ENCODE data around the gene TAF11L4. TPM values are rescaled to one million over a fixed set of nuclear protein-coding genes. Genes with fewer than 3 reads are reported as not detected.
"Not testable (repeated sequence)": the region's sequence is repeated elsewhere in the genome, so short reads cannot be mapped to it uniquely, and the experiment has no call there.

Gene TAF11L4
- total RNA-seq, 1 experiment from 2014 or later, result not detected

GRCh38 chr5:17492770-17493169 is 28.8 kb upstream of the TAF11L4 start:
- POLR2A ChIA-PET (ENCODE audit: low non-redundant PET), result no interaction called here

GRCh38 chr5:17497446-17497845 is 24.2 kb upstream of the TAF11L4 start:
- Histone ChIP-seq H3K4me3 (ENCODE audit: low read depth, low read length, poor library complexity, severe bottlenecking) (no peak overlapping the region), H3K9me3 (ENCODE audit: low read depth, low read length, poor library complexity, severe bottlenecking) (no peaks in the 10 kb centered on the region), H3K36me3 (ENCODE audit: insufficient read depth, low read length, poor library complexity, severe bottlenecking) (no peaks in the 10 kb centered on the region), H3K4me1 (ENCODE audit: insufficient read depth, low read length, poor library complexity, severe bottlenecking) (no peaks in the 10 kb centered on the region), H3K27me3 (replicated peaks; ENCODE audit: insufficient read depth, low read depth, low read length, poor library complexity) (no peaks in the 10 kb centered on the region), H3K27ac (ENCODE audit: low read depth, low read length, poor library complexity, severe bottlenecking) (no peak overlapping the region)
- no peak for DNase-seq (ENCODE audit: low spot score)
- ChIA-PET CTCF (no interaction called here), POLR2A (ENCODE audit: low non-redundant PET) (no interaction called here)
- no TSS peak for BruUV-seq (replicated peaks)
- TF ChIP-seq EZH2 (IDR thresholded peaks at IDR 0.05; ENCODE audit: borderline replicate concordance, low read depth, low read length, poor library complexity, severe bottlenecking) (no peak), CTCF (conservative IDR thresholded peaks at IDR 0.05; ENCODE audit: low read depth, low read length) (no peak)
- intact Hi-C loops (cut with micrococcal nuclease; ENCODE audit: unreplicated experiment), result no loop called here

More at GRCh38 chr5:17492770-17493169, 28.8 kb upstream of the TAF11L4 start:
- H3K27ac ChIP-seq (ENCODE audit: low read depth, low read length, poor library complexity, severe bottlenecking), result no peak overlapping the region
- H3K4me3 ChIP-seq (ENCODE audit: low read depth, low read length, poor library complexity, severe bottlenecking), result no peak overlapping the region
- CTCF ChIA-PET, result no interaction called here
- no peaks in the 10 kb centered on the region for H3K36me3 ChIP-seq (ENCODE audit: insufficient read depth, low read length, poor library complexity, severe bottlenecking)
- intact Hi-C loops (cut with micrococcal nuclease; ENCODE audit: unreplicated experiment), result no loop called here
- H3K27me3 ChIP-seq (replicated peaks; ENCODE audit: insufficient read depth, low read depth, low read length, poor library complexity), result no peaks in the 10 kb centered on the region
- no peaks in the 10 kb centered on the region for H3K4me1 ChIP-seq (ENCODE audit: insufficient read depth, low read length, poor library complexity, severe bottlenecking)
- DNase-seq (ENCODE audit: low spot score), result no peak
- TF ChIP-seq CTCF (conservative IDR thresholded peaks at IDR 0.05; ENCODE audit: low read depth, low read length) (no peak), EZH2 (IDR thresholded peaks at IDR 0.05; ENCODE audit: borderline replicate concordance, low read depth, low read length, poor library complexity, severe bottlenecking) (no peak)
- BruUV-seq (replicated peaks), result no TSS peak
- no peaks in the 10 kb centered on the region for H3K9me3 ChIP-seq (ENCODE audit: low read depth, low read length, poor library complexity, severe bottlenecking)

- DNase-seq (ENCODE audit: low spot score); intact Hi-C loops (cut with micrococcal nuclease; ENCODE audit: unreplicated experiment); BruUV-seq (replicated peaks); H3K27ac ChIP-seq (ENCODE audit: low read depth, low read length, poor library complexity, severe bottlenecking); H3K9me3 ChIP-seq (ENCODE audit: low read depth, low read length, poor library complexity, severe bottlenecking); H3K4me3 ChIP-seq (ENCODE audit: low read depth, low read length, poor library complexity, severe bottlenecking); POLR2A ChIA-PET (ENCODE audit: low non-redundant PET); H3K4me1 ChIP-seq (ENCODE audit: insufficient read depth, low read length, poor library complexity, severe bottlenecking); H3K27me3 ChIP-seq (replicated peaks; ENCODE audit: insufficient read depth, low read depth, low read length, poor library complexity); CTCF ChIA-PET; H3K36me3 ChIP-seq (ENCODE audit: insufficient read depth, low read length, poor library complexity, severe bottlenecking): not testable (repeated sequence)
Measured at GRCh38 chr5:17497931-17498330, 23.7 kb upstream of the TAF11L4 start, which contains the start of gene TAF11L2. TSS of gene TAF11L2 (plus strand) at chr5:17498231.

GRCh38 chr5:17511775-17512325 is 9.8 kb upstream of the TAF11L4 start:
- Histone ChIP-seq H3K4me3 (ENCODE audit: low read depth, low read length, poor library complexity, severe bottlenecking) (no peak overlapping the region), H3K4me1 (ENCODE audit: insufficient read depth, low read length, poor library complexity, severe bottlenecking) (no peaks in the 10 kb centered on the region), H3K9me3 (ENCODE audit: low read depth, low read length, poor library complexity, severe bottlenecking) (no peaks in the 10 kb centered on the region), H3K27me3 (replicated peaks; ENCODE audit: insufficient read depth, low read depth, low read length, poor library complexity) (no peaks in the 10 kb centered on the region), H3K36me3 (ENCODE audit: insufficient read depth, low read length, poor library complexity, severe bottlenecking) (no peaks in the 10 kb centered on the region), H3K27ac (ENCODE audit: low read depth, low read length, poor library complexity, severe bottlenecking) (no peak overlapping the region)
- intact Hi-C loops (cut with micrococcal nuclease; ENCODE audit: unreplicated experiment), result no loop called here
- TF ChIP-seq CTCF (conservative IDR thresholded peaks at IDR 0.05; ENCODE audit: low read depth, low read length) (no peak), EZH2 (IDR thresholded peaks at IDR 0.05; ENCODE audit: borderline replicate concordance, low read depth, low read length, poor library complexity, severe bottlenecking) (no peak)
- ChIA-PET POLR2A (ENCODE audit: low non-redundant PET) (no interaction called here), CTCF (no interaction called here)
- no TSS peak for BruUV-seq (replicated peaks)
- DNase-seq (ENCODE audit: low spot score), result no peak

- H3K36me3 ChIP-seq (ENCODE audit: insufficient read depth, low read length, poor library complexity, severe bottlenecking); H3K4me1 ChIP-seq (ENCODE audit: insufficient read depth, low read length, poor library complexity, severe bottlenecking); intact Hi-C loops (cut with micrococcal nuclease; ENCODE audit: unreplicated experiment); POLR2A ChIA-PET (ENCODE audit: low non-redundant PET); H3K27ac ChIP-seq (ENCODE audit: low read depth, low read length, poor library complexity, severe bottlenecking); H3K27me3 ChIP-seq (replicated peaks; ENCODE audit: insufficient read depth, low read depth, low read length, poor library complexity); BruUV-seq (replicated peaks); H3K4me3 ChIP-seq (ENCODE audit: low read depth, low read length, poor library complexity, severe bottlenecking); H3K9me3 ChIP-seq (ENCODE audit: low read depth, low read length, poor library complexity, severe bottlenecking); DNase-seq (ENCODE audit: low spot score): not testable (repeated sequence)
- CTCF ChIA-PET, result interaction anchor here (0.5 kb wide), 1 partner anchor 175 kb away, joined by 9 read pairs; no protein-coding TSS in a partner anchor
Measured at GRCh38 chr5:17517526-17517925, 4.1 kb upstream of the TAF11L4 start.
